SU-DHL-6 (cell line): ENCODE measurements around the gene STK11.

ENCODE experiments used
- CTCF ChIP-seq: fragments of 200-600 bp; sonication (generic); IDR thresholded peaks from one replicate; pipeline ENCODE4 v1.5.1; 2017; ENCODE audit warnings: antibody characterized with exemption, mild to moderate bottlenecking, low read length, moderate library complexity; ENCODE audit not compliant: insufficient read depth, poor library complexity, severe bottlenecking
- EZH2phosphoT487 ChIP-seq: fragments of 200-600 bp; sonication (generic), shearing (Covaris generic); conservative IDR thresholded peaks from 2 replicates; pipeline ENCODE4 v1.6.1; 2018; ENCODE audit warnings: mild to moderate bottlenecking, antibody characterized with exemption, low read length, moderate library complexity, mixed read lengths

DNA sequence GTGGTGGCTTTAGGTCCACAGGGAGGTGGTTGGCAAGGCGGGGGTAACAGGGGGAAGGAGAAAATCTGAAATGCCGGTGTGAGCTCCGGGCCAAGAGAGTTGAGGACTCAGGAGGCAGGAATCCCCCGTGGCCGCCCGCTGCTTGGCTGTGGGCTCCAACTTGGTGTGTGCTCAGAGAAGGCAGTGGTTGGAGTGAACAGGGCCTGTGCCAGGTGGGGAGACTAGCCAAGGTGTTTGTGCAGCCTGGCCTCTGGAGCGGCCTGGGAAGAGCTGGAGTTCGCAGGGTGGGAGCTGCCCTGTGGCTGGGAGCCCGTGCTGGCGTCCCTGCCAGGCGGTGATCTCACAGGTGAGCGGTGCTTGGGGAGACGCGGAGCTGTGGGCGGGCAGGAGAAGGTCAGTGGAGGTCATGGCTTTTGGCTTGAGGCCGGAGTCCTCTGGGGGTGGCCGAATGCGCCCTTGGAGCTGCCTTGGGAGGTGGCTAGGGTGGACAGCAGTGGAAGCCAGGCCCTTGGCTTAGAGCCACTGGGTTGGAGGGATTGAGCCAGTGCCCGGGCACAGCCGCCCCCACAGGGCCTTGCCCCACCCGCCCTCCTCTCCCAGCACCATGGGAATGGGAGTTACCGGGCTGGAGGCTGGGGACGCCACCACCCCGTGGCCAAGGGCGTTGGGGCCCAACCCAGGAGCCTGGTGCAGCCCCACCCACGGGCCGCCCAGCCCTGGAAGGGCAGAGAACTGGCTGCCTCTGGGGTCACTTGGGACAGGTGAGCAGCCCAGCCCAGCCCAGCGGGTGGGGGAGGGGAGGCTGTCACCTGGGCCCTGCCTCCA, 56.4 kb downstream of the STK11 start:
- no peak for TF ChIP-seq CTCF
- TF ChIP-seq EZH2phosphoT487: no peak
